LHCN-M2 (cell line): ENCODE results near the gene PHLDA2. TPM values are rescaled to one million over a fixed set of nuclear protein-coding genes. Genes with fewer than 3 reads are reported as not detected.

Source experiments
- DNase-seq: peaks from one replicate; pipeline ENCODE4 v3.0.0-alpha.2; 2012; ENCODE audit warnings: low read depth
- total RNA-seq: library from RNA; depleted of rRNA; stranded (reverse); fragments of >200 nt; gene quantifications from 2 replicates; pipeline ENCODE4 v1.2.3, GENCODE V29; 2014

PHLDA2 gene
- total RNA-seq, 1 experiment from 2014 or later: 12.5 TPM

- no peak for DNase-seq
Observed at GRCh38 chr11:2897048-2897447, 32.2 kb downstream of the PHLDA2 start.

GRCh38 chr11:2896047-2896446 lies 33.2 kb downstream of the PHLDA2 start:
- DNase-seq: no peak

- DNase-seq: no peak
Observed at GRCh38 chr11:2893935-2894334, 35.3 kb downstream of the PHLDA2 start.

- no peak for DNase-seq
Observed at GRCh38 chr11:2892967-2893528, 36.2 kb downstream of the PHLDA2 start.

- no peak for DNase-seq
Observed at GRCh38 chr11:2892215-2892966, 36.8 kb downstream of the PHLDA2 start.

- DNase-seq: no peak
Observed at GRCh38 chr11:2891326-2892214, 37.6 kb downstream of the PHLDA2 start.

GRCh38 chr11:2890466-2891294 lies 38.5 kb downstream of the PHLDA2 start:
- no peak for DNase-seq

GRCh38 chr11:2889362-2890273 lies 39.6 kb downstream of the PHLDA2 start:
- no peak for DNase-seq

GRCh38 chr11:2888266-2888968 lies 40.8 kb downstream of the PHLDA2 start:
- peak; percentile 72 for DNase-seq

GRCh38 chr11:2887515-2888195 lies 41.6 kb downstream of the PHLDA2 start:
- no peak for DNase-seq

GRCh38 chr11:2886936-2887335 lies 42.3 kb downstream of the PHLDA2 start:
- no peak for DNase-seq

GRCh38 chr11:2886191-2886894 lies 42.9 kb downstream of the PHLDA2 start:
- DNase-seq: no peak

- peak; percentile 52 for DNase-seq
Observed at GRCh38 chr11:2885678-2886081, 43.5 kb downstream of the PHLDA2 start, which contains the start of gene CDKN1C. Gene CDKN1C, minus strand, starts transcription at chr11:2885775. Its CDS starts 319 bp downstream, at chr11:2885456.

- no peak for DNase-seq
Observed at GRCh38 chr11:2885017-2885677, 44.1 kb downstream of the PHLDA2 start.

- DNase-seq: no peak
Observed at GRCh38 chr11:2883979-2884815, 45.0 kb downstream of the PHLDA2 start.

GRCh38 chr11:2883640-2883978 lies 45.6 kb downstream of the PHLDA2 start:
- no peak for DNase-seq
